SK-N-SH (cell line): ENCODE data around the gene EIF2B5. TPM values are rescaled to one million over a fixed set of nuclear protein-coding genes. Genes with fewer than 3 reads are reported as not detected.
A peak's percentile ranks its signal among the peaks of the same experiment; 100 is the strongest.

Experiments
- CTCF ChIA-PET: fragments of 300-600, 350-600 bp; formaldehyde crosslinking; extraction: SDS; loops from one replicate; lab custom pipeline; 2021; lab: Yijun Ruan, JAX
- POLR2A ChIA-PET: fragments of 350-600 bp; sonication (Branson Sonifier 250); formaldehyde crosslinking; extraction: SDS; loops from one replicate; lab custom pipeline; 2020; ENCODE audit warnings: antibody characterized with exemption, inconsistent platforms; lab: Yijun Ruan, JAX
- DNase-seq: peaks from one replicate; pipeline ENCODE4 v3.0.0; 2012
- H2AFZ ChIP-seq: fragments of 200-600 bp; sonication (generic); 2 replicates; pipeline ENCODE4 v1.8.1; 2016; ENCODE audit warnings: antibody characterized with exemption, mild to moderate bottlenecking, low read depth
- H3F3A ChIP-seq: fragments of 200-600 bp; sonication (generic); replicated peaks from 2 replicates; pipeline ENCODE3; 2016; ENCODE audit warnings: antibody characterized with exemption, mild to moderate bottlenecking; ENCODE audit not compliant: insufficient read depth
- H3K27ac ChIP-seq, 2 experiments: fragments of 200-500 bp in 1 of 2; fragments of 200-600 bp in 1 of 2; sonication (Bioruptor generic) in 1 of 2; sonication (generic), shearing (Covaris generic) in 1 of 2; 2 replicates each; pipeline versions ENCODE4 v1.5.1 to v1.6.1; 2014 to 2016; ENCODE audit warnings: low read depth in 2 of 2, inconsistent platforms in 1 of 2, low read length in 1 of 2, mild to moderate bottlenecking in 1 of 2, mixed read lengths in 1 of 2
- H3K27me3 ChIP-seq: fragments of 200-600 bp; sonication (generic), shearing (Covaris generic); 2 replicates; pipeline ENCODE4 v1.6.1; 2016; ENCODE audit warnings: mixed run types; ENCODE audit not compliant: insufficient read depth
- H3K36me3 ChIP-seq, 2 experiments: fragments of 200-500 bp in 1 of 2; fragments of 200-600 bp in 1 of 2; sonication (Bioruptor generic) in 1 of 2; sonication (generic) in 1 of 2; replicated peaks in 1 of 2; 2 replicates each; pipeline versions ENCODE3 to v1.5.1; 2014 to 2016; ENCODE audit warnings: low read length in 1 of 2, mild to moderate bottlenecking in 1 of 2; ENCODE audit not compliant: insufficient read depth in 2 of 2, control insufficient read depth in 1 of 2
- H3K4me1 ChIP-seq, 2 experiments: fragments of 200-500 bp in 1 of 2; fragments of 200-600 bp in 1 of 2; sonication (Bioruptor generic) in 1 of 2; sonication (generic), shearing (Covaris generic) in 1 of 2; 2 replicates each; pipeline versions ENCODE4 v1.5.1 to v1.6.1; 2014 to 2016; ENCODE audit warnings: low read depth in 1 of 2, low read length in 1 of 2, mixed run types in 1 of 2; ENCODE audit not compliant: insufficient read depth in 2 of 2, control insufficient read depth in 1 of 2
- H3K4me2 ChIP-seq: fragments of 200-600 bp; sonication (generic), shearing (Covaris generic); 2 replicates; pipeline ENCODE4 v1.6.1; 2017; ENCODE audit warnings: mixed run types
- H3K4me3 ChIP-seq, 2 experiments: fragments of 200-500 bp in 1 of 2; fragments of 200-600 bp in 1 of 2; sonication (Bioruptor generic) in 1 of 2; sonication (generic), shearing (Covaris generic) in 1 of 2; 2 replicates each; pipeline versions ENCODE4 v1.5.1 to v1.8.1; 2014 to 2016; ENCODE audit warnings: low read depth in 2 of 2, inconsistent platforms in 1 of 2, low read length in 1 of 2, mild to moderate bottlenecking in 1 of 2, mixed read lengths in 1 of 2, moderate library complexity in 1 of 2
- H3K79me2 ChIP-seq: fragments of 200-600 bp; sonication (generic); 2 replicates; pipeline ENCODE4 v1.8.1; 2017; ENCODE audit warnings: mild to moderate bottlenecking; ENCODE audit not compliant: insufficient read depth
- H3K9ac ChIP-seq: fragments of 200-600 bp; sonication (generic); 2 replicates; pipeline ENCODE4 v1.6.1; 2017; ENCODE audit warnings: mixed run types
- H3K9me2 ChIP-seq: fragments of 200-600 bp; sonication (generic); 2 replicates; pipeline ENCODE4 v1.6.1; 2017; ENCODE audit warnings: mixed run types
- H3K9me3 ChIP-seq: fragments of 200-600 bp; sonication (generic); 2 replicates; pipeline ENCODE4 v1.6.1; 2017; ENCODE audit warnings: mixed run types, mild to moderate bottlenecking, moderate library complexity
- H4K20me1 ChIP-seq: fragments of 200-600 bp; sonication (generic); 2 replicates; pipeline ENCODE4 v1.6.1; 2017; ENCODE audit warnings: mild to moderate bottlenecking, mixed run types; ENCODE audit not compliant: insufficient read depth
- CTCF ChIP-seq: fragments of 200-600 bp; sonication (generic); IDR thresholded peaks from 2 replicates; pipeline ENCODE4 v1.6.1; 2017; ENCODE audit warnings: antibody characterized with exemption, mild to moderate bottlenecking, moderate library complexity
- ELF1 ChIP-seq: IDR thresholded peaks from 2 replicates; pipeline ENCODE4 v1.4.0; 2012
- EP300 ChIP-seq, 2 experiments: IDR thresholded peaks; 2 replicates each; pipeline versions ENCODE4 v1.4.0 to v1.6.1; 2012; ENCODE audit warnings: borderline replicate concordance in 1 of 2, low read depth in 1 of 2, low read length in 1 of 2
- EZH2phosphoT487 ChIP-seq: fragments of 200-600 bp; sonication (generic); IDR thresholded peaks from 2 replicates; pipeline ENCODE4 v1.6.1; 2017; ENCODE audit warnings: low read depth, mixed run types, mild to moderate bottlenecking, antibody characterized with exemption, moderate library complexity, borderline replicate concordance
- FOXJ3 ChIP-seq: sonication (generic); formaldehyde crosslinking; IDR thresholded peaks from 2 replicates; pipeline ENCODE4 v1.5.1; 2020; ENCODE audit warnings: mild to moderate bottlenecking, missing genetic modification reagents
- FOXM1 ChIP-seq: IDR thresholded peaks from 2 replicates; pipeline ENCODE4 v1.4.0; 2012; ENCODE audit warnings: low read depth, mild to moderate bottlenecking
- GABPA ChIP-seq: IDR thresholded peaks from 2 replicates; pipeline ENCODE4 v1.4.0; 2012; ENCODE audit warnings: low read depth, mild to moderate bottlenecking
- GATA2 ChIP-seq: sonication (generic); formaldehyde crosslinking; IDR thresholded peaks from 2 replicates; pipeline ENCODE4 v1.5.0; 2020; ENCODE audit warnings: mild to moderate bottlenecking, missing genetic modification reagents
- JUND ChIP-seq: IDR thresholded peaks from 2 replicates; pipeline ENCODE4 v1.4.0; 2012
- MAX ChIP-seq: IDR thresholded peaks from 2 replicates; pipeline ENCODE4 v1.4.0; 2012; ENCODE audit warnings: low read depth
- MEF2A ChIP-seq: IDR thresholded peaks from 2 replicates; pipeline ENCODE4 v1.4.0; 2012; ENCODE audit warnings: low read depth, borderline replicate concordance
- MXI1 ChIP-seq: IDR thresholded peaks from 2 replicates; pipeline ENCODE4 v1.6.1; 2012; ENCODE audit warnings: mild to moderate bottlenecking, low read depth, low read length, improper control_type of control experiment
- NRF1 ChIP-seq: IDR thresholded peaks from 2 replicates; pipeline ENCODE4 v1.6.1; 2012; ENCODE audit warnings: low read depth, mild to moderate bottlenecking, low read length
- PBX3 ChIP-seq: IDR thresholded peaks from 2 replicates; pipeline ENCODE4; 2012
- POLR2AphosphoS5 ChIP-seq: IDR thresholded peaks from 2 replicates; pipeline ENCODE4 v1.6.1; 2012; ENCODE audit warnings: low read depth, low read length
- RAD21 ChIP-seq: IDR thresholded peaks from 2 replicates; pipeline ENCODE4 v1.6.1; 2012; ENCODE audit warnings: mild to moderate bottlenecking, low read length
- RFX5 ChIP-seq: IDR thresholded peaks from 2 replicates; pipeline ENCODE4 v1.6.1; 2012; ENCODE audit warnings: mild to moderate bottlenecking, improper control_type of control experiment, low read length
- SIN3A ChIP-seq: IDR thresholded peaks from 2 replicates; pipeline ENCODE4 v1.6.1; 2012; ENCODE audit warnings: low read depth, mild to moderate bottlenecking, low read length, moderate library complexity, borderline replicate concordance
- TCF12 ChIP-seq: IDR thresholded peaks from 2 replicates; pipeline ENCODE4 v1.4.0; 2012
- USF2 ChIP-seq: fragments of 150-350 bp; IDR thresholded peaks from 2 replicates; pipeline ENCODE4 v1.6.1; 2017; ENCODE audit warnings: antibody characterized with exemption, low read length, low read depth, borderline replicate concordance
- YY1 ChIP-seq: IDR thresholded peaks from 2 replicates; pipeline ENCODE4 v1.4.0; 2012; ENCODE audit warnings: low read depth, mild to moderate bottlenecking
- WGBS: methylation state at CpG from one replicate; pipeline ENCODE4 v1.1.6; 2017; ENCODE audit warnings: low lambda C conversion rate; 5-methylcytosine and 5-hydroxymethylcytosine counted together
- polyA plus RNA-seq, 3 experiments: library from polyadenylated mRNA; depleted of rRNA; stranded (reverse); fragments of >200 nt; gene quantifications; 2 replicates each; pipeline ENCODE4 v1.2.3, GENCODE V29; 2012

The EIF2B5 gene
- polyA plus RNA-seq, 1 of the 3 experiments (the other 2 are of a cell fraction): 46.8 TPM

GRCh38 chr3:184176377-184177330, 41.5 kb downstream of the EIF2B5 start (continued):
- TF ChIP-seq PBX3 (no peak; the same call in none of the 2 replicates), POLR2AphosphoS5 (peak; percentile 70; the same call in 1 of the 2 replicates), RFX5 (no peak), FOXJ3 (no peak), CTCF (no peak), RAD21 (no peak), MXI1 (0 out of 2 replicates have a peak, but pooled peaks have one; percentile 34), MEF2A (no peak), YY1 (peak; percentile 84), GABPA (peak; percentile 48), SIN3A (peak; percentile 65; the same call in 1 of the 2 replicates), ELF1 (peak; percentile 53; the same call in 1 of the 2 replicates)

- H3K4me3 ChIP-seq: peak overlapping the region; percentile 93 to 96; a peak in 3 of 4 replicates
- H3K36me3 ChIP-seq: peaks cover 50 to 59% of the 10 kb centered on the region in 2 experiments
- CTCF ChIA-PET: interaction anchor here (0.6 to 7.0 kb wide), 8 partner anchors 8 to 282 kb away, joined by 3 to 30 read pairs (median 4); partner anchors contain the start of genes ABCF3 and EEF1AKMT4
- no peak for DNase-seq
- H3K27me3 ChIP-seq: no peaks in the 10 kb centered on the region
- H3K9ac ChIP-seq: peak overlapping the region; percentile 77; the same call in 1 of the 2 replicates
- peaks cover 56% of the 10 kb centered on the region for H3K79me2 ChIP-seq
- peaks cover 28% of the 10 kb centered on the region for H4K20me1 ChIP-seq
- no peaks in the 10 kb centered on the region for H3K9me2 ChIP-seq
- 48% methylated on average over 2 of the region's 4 CpGs for WGBS
- peak overlapping the region; percentile 84 to 86 for H3K27ac ChIP-seq
- POLR2A ChIA-PET: interaction anchor here (0.6 to 1.6 kb wide), 3 partner anchors 9 to 92 kb away, joined by 3 to 6 read pairs (median 4); partner anchors contain the start of genes ABCF3 and EEF1AKMT4
- H3K4me2 ChIP-seq: peak overlapping the region; percentile 89
- no peaks in the 10 kb centered on the region for H3K9me3 ChIP-seq
- peaks cover 37% of the 10 kb centered on the region for H3F3A ChIP-seq
- H2AFZ ChIP-seq: no peak overlapping the region
- H3K4me1 ChIP-seq: peaks cover 27 to 29% of the 10 kb centered on the region in 2 experiments
- TF ChIP-seq GATA2 (CRISPR knock-in tag) (no peak), POLR2AphosphoS5 (no peak), YY1 (no peak), FOXJ3 (no peak), EZH2phosphoT487 (no peak), MAX (no peak), CTCF (no peak), GABPA (no peak), ELF1 (no peak), EP300 (IDR thresholded peaks at IDR 0.05; ENCODE audit: borderline replicate concordance in 1 of 2, low read depth in 1 of 2, low read length in 1 of 2) (no peak), TCF12 (no peak), FOXM1 (no peak), RFX5 (no peak), PBX3 (no peak), NRF1 (no peak), USF2 (no peak), MEF2A (no peak), JUND (no peak)
Measured at GRCh38 chr3:184177331-184177731, 42.2 kb downstream of the EIF2B5 start.
